Measurements from ENCODE around the gene BBOX1.

- TF ChIP-seq GATA2 (IDR thresholded peaks at IDR 0.05; ENCODE audit: low read depth, low read length), result no peak
- no peak for TF ChIP-seq GATA3 (IDR thresholded peaks at IDR 0.05; ENCODE audit: low read depth, low read length)
These were observed 107.3 kb downstream of the BBOX1 start for GRCh38 chr11:27147916-27148315.
